Colonic mucosa (tissue), 4 donors: ENCODE data around the gene ADGRL1. TPM values are rescaled to one million over a fixed set of nuclear protein-coding genes. Genes with fewer than 3 reads are reported as not detected.

Experiments
- DNase-seq: peaks from one replicate; pipeline ENCODE4 v3.0.0-alpha.2; 2020
- H3K27ac ChIP-seq: fragments of 200-600 bp; one replicate; pipeline ENCODE4 v1.8.0; 2021
- H3K27me3 ChIP-seq: fragments of 200-600 bp; one replicate; pipeline ENCODE4 v1.8.0; 2021
- H3K36me3 ChIP-seq: fragments of 200-600 bp; one replicate; pipeline ENCODE4 v1.8.0; 2021
- H3K4me1 ChIP-seq: fragments of 200-600 bp; one replicate; pipeline ENCODE4 v1.8.0; 2021; ENCODE audit warnings: mild to moderate bottlenecking
- H3K4me3 ChIP-seq: fragments of 200-600 bp; one replicate; pipeline ENCODE4 v1.8.0; 2021
- H3K9ac ChIP-seq, 2 donors: one replicate each; pipeline ENCODE4 v1.7.0; 2013; ENCODE audit warnings: control low read depth in 2 of 2, low read depth in 2 of 2, low read length in 2 of 2
- H3K9me3 ChIP-seq: fragments of 200-600 bp; one replicate; pipeline ENCODE4 v1.8.0; 2021
- CTCF ChIP-seq: fragments of 200-600 bp; IDR thresholded peaks from one replicate; pipeline ENCODE4 v1.8.0; 2022; ENCODE audit warnings: antibody characterized with exemption, mild to moderate bottlenecking
- intact Hi-C: fragments of 100-400 bp; cut with DNase I; formaldehyde crosslinking; loops from one replicate; pipeline ENCODE4 v1.14.1; 2022
- total RNA-seq, 2 donors: library from RNA; stranded (reverse); fragmentation: NEBNext Ultra II Directional in 1 of 2; extraction: Animal tissue kit (Norgen Biotek cat#: 25700) in 1 of 2; gene quantifications; one replicate each; pipeline ENCODE4 v1.2.1, GENCODE V29; 2021
- donor health status: healthy.
- donor health status: DM: no; HTN: no; CAD: no.
- donor health status: DM: no; HTN: no; CAD: no.

The ADGRL1 gene
- total RNA-seq, 2 donors from 2014 or later, result 18.4 to 28.0 TPM

- intact Hi-C loops, result no loop called here
- Histone ChIP-seq H3K9ac (no peak overlapping the region), H3K36me3 (no peaks in the 10 kb centered on the region)
These were observed 37.6 kb downstream of the ADGRL1 start for GRCh38 chr19:14168259-14168972.

GRCh38 chr19:14167576-14168138, 38.3 kb downstream of the ADGRL1 start:
- Histone ChIP-seq H3K4me3 (no peak overlapping the region), H3K9ac (no peak overlapping the region), H3K27me3 (no peaks in the 10 kb centered on the region), H3K4me1 (no peaks in the 10 kb centered on the region), H3K36me3 (no peaks in the 10 kb centered on the region), H3K9me3 (no peaks in the 10 kb centered on the region), H3K27ac (no peak overlapping the region)
- TF ChIP-seq CTCF, result no peak
- no peak for DNase-seq
- intact Hi-C loops, result no loop called here

More at GRCh38 chr19:14168259-14168972, 37.6 kb downstream of the ADGRL1 start:
- no peak overlapping the region for H3K27ac ChIP-seq
- no peak for TF ChIP-seq CTCF
- no peak for DNase-seq
- no peaks in the 10 kb centered on the region for H3K4me1 ChIP-seq
- no peaks in the 10 kb centered on the region for H3K27me3 ChIP-seq
- no peak overlapping the region for H3K4me3 ChIP-seq
- H3K9me3 ChIP-seq, result no peaks in the 10 kb centered on the region

GRCh38 chr19:14166999-14167575, 38.9 kb downstream of the ADGRL1 start:
- no peak for TF ChIP-seq CTCF
- no peak overlapping the region for H3K9ac ChIP-seq
- H3K4me3 ChIP-seq, result no peak overlapping the region
- no peaks in the 10 kb centered on the region for H3K27me3 ChIP-seq
- H3K36me3 ChIP-seq, result no peaks in the 10 kb centered on the region
- no peaks in the 10 kb centered on the region for H3K4me1 ChIP-seq
- DNase-seq, result no peak
- no peaks in the 10 kb centered on the region for H3K9me3 ChIP-seq
- intact Hi-C loops, result no loop called here
- no peak overlapping the region for H3K27ac ChIP-seq

DNA sequence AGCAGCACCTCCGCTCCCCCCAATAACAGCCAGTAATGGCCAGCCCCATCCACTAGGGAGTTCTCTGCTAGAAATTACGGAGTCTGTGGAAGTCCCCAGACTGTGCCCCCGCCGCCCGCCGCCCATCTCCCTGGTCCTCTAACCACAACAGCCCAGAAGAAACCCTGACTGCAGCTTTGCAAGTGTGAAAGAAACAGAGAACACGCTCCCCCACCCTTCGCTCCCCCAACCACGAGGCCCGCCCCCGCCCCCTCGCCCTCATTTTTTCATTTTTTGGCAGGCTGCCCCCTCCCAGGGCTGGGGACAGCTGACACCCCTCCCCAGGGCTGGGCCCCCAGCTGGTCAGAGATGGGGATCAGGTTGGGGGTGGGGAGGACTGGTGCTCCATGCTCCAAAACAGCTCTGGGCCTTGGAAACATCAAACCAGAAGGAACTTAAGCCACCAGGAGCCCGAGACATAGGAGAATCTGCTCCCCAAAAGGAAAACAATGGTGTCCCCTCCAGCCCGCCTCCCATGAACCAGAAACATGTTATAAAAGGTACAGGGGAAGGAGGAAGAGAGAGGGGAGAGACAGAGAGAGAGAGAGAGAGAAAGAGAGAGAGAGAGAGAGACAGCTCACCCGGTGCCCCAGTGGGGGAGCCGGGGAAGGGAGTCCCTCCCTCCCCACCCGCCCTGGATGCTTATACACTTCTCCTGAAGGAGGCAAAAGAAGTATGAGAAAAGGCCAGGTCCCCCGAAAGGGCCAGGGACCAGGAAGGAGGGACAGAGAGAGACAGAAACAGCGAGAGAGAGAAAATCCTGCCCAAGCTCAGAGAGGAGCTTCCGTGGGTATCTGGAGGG, 39.8 kb downstream of the ADGRL1 start:
- H3K36me3 ChIP-seq, result no peaks in the 10 kb centered on the region
- H3K27ac ChIP-seq, result no peak overlapping the region
- H3K27me3 ChIP-seq, result no peaks in the 10 kb centered on the region
- intact Hi-C loops, result no loop called here
- H3K9ac ChIP-seq, result peak overlapping the region in 1 of 2 donors; percentile 24
- H3K4me3 ChIP-seq, result no peak overlapping the region
- DNase-seq, result no peak
- TF ChIP-seq CTCF, result no peak
- no peaks in the 10 kb centered on the region for H3K4me1 ChIP-seq
- no peaks in the 10 kb centered on the region for H3K9me3 ChIP-seq

DNA sequence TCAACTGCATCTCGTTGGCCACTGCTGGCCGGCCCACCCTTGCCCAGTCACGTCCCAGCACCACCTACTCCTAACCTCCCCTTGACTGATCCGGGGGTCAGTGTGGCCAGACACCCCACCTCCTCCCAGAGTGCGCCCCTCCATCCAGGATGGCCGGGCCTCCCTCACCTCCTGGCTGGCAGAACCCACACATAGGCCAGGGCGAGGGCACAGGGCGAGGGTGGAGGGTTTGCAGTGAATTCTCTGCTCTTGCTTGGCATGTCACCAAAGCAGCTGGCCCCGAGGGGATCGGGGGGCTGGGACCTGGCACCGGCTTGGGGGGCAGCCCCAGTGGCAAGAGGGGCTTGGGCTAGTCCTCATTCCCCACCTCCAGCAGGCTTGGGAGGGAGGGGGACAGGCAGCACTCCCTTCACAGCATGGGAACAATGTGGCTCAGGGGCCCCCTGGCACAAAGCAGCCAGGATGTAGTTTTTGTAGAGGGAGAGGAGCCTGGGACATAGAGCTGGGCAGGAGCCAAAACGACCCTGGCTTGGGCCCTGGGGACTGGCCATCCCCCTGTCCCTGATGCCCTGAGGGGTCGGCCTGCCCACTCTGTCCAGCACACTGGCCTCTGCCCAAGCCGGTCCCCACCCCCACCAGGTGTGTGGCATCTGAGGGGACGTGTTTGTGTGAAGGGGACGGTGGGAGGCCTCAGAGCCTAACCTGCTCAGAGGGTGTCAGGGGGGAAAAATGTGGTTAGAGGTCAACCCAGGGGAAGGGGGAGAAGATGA, 41.1 kb downstream of the ADGRL1 start:
- Histone ChIP-seq H3K27me3 (no peaks in the 10 kb centered on the region), H3K4me3 (no peak overlapping the region), H3K9ac (no peak overlapping the region), H3K36me3 (no peaks in the 10 kb centered on the region), H3K4me1 (no peaks in the 10 kb centered on the region), H3K27ac (no peak overlapping the region), H3K9me3 (no peaks in the 10 kb centered on the region)
- DNase-seq, result no peak
- no peak for TF ChIP-seq CTCF
- intact Hi-C loops, result no loop called here
